ENCODE data around the gene TRMT61B. TPM values are rescaled to one million over a fixed set of nuclear protein-coding genes. Genes with fewer than 3 reads are reported as not detected.

TRMT61B gene
- total RNA-seq (10 to 100 TPM in 1 of 2 donors, 1 to 10 TPM in 1; 8.1 to 14.7 TPM), polyA plus RNA-seq (10 to 100 TPM; 14.1 to 15.9 TPM)
- long read RNA-seq, donor 1, transcript TRMT61B-201 (7 exons, 1,836 nt): major isoform, 28 of 38 reads
- long read RNA-seq, donor 1, partial matches to known transcripts: 0 of 38 reads
- long read RNA-seq, donor 1, other reads (novel, unspliced or antisense): 10 of 38 reads
- long read RNA-seq, donor 2, transcript TRMT61B-201 (7 exons, 1,836 nt): major isoform, 9 of 17 reads
- long read RNA-seq, donor 2, partial matches to known transcripts: 2 of 17 reads
- long read RNA-seq, donor 2, other reads (novel, unspliced or antisense): 6 of 17 reads

DNA sequence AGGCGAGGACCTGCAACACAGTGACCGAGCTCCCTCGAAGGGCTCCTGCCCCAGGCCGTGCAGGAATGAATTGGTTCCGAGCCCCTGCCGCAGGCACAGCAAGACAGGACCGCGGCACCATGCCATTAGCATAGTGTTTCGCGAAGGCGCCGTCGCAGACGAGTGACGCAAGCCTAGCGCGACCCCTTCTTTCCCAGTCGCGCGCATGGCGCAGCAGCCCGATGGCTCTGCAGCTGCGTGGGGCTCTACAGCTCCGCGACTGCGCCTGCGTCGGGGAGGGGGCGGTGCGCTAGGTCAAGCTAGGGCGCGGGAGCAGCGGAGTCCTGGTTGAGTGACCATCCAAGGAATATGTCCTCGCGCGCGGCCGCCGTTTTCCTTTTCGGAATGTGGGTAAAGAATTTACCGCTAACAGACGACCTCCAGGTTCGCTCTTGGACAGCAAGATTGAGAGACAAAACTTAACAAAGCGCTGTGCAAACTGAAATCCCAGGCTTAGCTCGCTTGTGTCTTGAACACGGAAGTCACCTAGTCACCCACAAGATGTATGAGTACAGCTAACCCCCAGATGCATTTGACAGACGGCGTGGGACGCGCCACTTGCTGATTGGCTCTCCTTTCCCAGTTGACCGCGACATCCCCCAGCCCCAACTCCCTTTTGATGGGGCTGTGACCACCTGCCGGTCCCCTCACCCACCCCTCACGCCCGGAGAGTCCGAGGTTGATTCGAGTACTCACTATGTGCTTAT is at the start of gene TRMT61B:
TSS of gene TRMT61B (minus strand) at position 164 of the 746 bp plus-strand sequence. CDS start at position 132, 32 bp downstream.
- Histone ChIP-seq H3K27me3 (ENCODE audit: control insufficient read depth in 1 of 2, insufficient read depth in 2 of 2, low read length in 1 of 2) (no peaks in the 10 kb centered on the region), H3K4me1 (ENCODE audit: control insufficient read depth in 1 of 2, insufficient read depth in 2 of 2, low read length in 2 of 2) (peaks cover 0 to 7% of the 10 kb centered on the region in 2 donors), H3K9me3 (ENCODE audit: control insufficient read depth, low read length) (no peaks in the 10 kb centered on the region), H3K36me3 (ENCODE audit: control insufficient read depth in 1 of 2, insufficient read depth in 2 of 2, low read length in 1 of 2) (no peaks in the 10 kb centered on the region), H3K4me3 (ENCODE audit: low read length in 2 of 2) (peak within 1 kb of the TSS; percentile 56 to 96), H3K27ac (ENCODE audit: low read depth in 1 of 2, low read length in 2 of 2) (peak within 1 kb of the TSS; percentile 23 to 77)
- DNase-seq (peak; percentile 98 to 99), ATAC-seq (ENCODE audit: low FRiP score) (peak; percentile 99)
- intact Hi-C loops (cut with DNase I): no loop called here
- WGBS, 2 donors: 0% methylated on average over 55 to 57 of the region's 57 CpGs

DNA sequence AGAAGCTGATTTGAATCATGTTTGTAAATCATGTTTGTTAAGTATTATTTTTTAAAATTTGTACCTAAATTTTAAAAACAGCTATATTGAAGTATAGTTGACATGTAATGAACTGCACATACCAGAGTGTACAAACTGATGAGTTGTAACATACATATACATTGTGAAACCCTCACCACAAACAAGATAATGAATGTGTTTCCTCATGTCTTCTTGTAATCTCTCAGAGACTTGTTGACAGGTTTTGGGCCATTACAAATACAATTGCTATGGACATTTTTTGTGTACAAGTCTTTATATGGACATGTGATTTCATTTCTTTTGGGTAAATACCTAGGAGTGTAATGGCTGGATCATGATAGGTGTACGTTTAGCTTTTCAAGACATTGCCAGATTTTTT is 45.8 kb upstream of the TRMT61B start:
- no peaks in the 10 kb centered on the region for H3K9me3 ChIP-seq (ENCODE audit: control insufficient read depth, low read length)
- peaks cover 2 to 8% of the 10 kb centered on the region in 2 donors for H3K36me3 ChIP-seq (ENCODE audit: control insufficient read depth in 1 of 2, insufficient read depth in 2 of 2, low read length in 1 of 2)
- DNase-seq: no peak
- intact Hi-C loops (cut with DNase I): no loop called here
- 77% methylated on average over 1 of the region's 1 CpG for WGBS, 2 donors
- H3K27ac ChIP-seq (ENCODE audit: low read depth in 1 of 2, low read length in 2 of 2): no peak overlapping the region
- no peaks in the 10 kb centered on the region for H3K4me1 ChIP-seq (ENCODE audit: control insufficient read depth in 1 of 2, insufficient read depth in 2 of 2, low read length in 2 of 2)
- no peak for ATAC-seq (ENCODE audit: low FRiP score)
- no peak overlapping the region for H3K4me3 ChIP-seq (ENCODE audit: low read length in 2 of 2)
- H3K27me3 ChIP-seq (ENCODE audit: control insufficient read depth in 1 of 2, insufficient read depth in 2 of 2, low read length in 1 of 2): no peaks in the 10 kb centered on the region

- ATAC-seq (ENCODE audit: low FRiP score) (no peak), DNase-seq (no peak)
- no peak overlapping the region for H3K4me3 ChIP-seq (ENCODE audit: low read length in 2 of 2)
- no peaks in the 10 kb centered on the region for H3K27me3 ChIP-seq (ENCODE audit: control insufficient read depth in 1 of 2, insufficient read depth in 2 of 2, low read length in 1 of 2)
- H3K27ac ChIP-seq (ENCODE audit: low read depth in 1 of 2, low read length in 2 of 2): no peak overlapping the region
- no peaks in the 10 kb centered on the region for H3K4me1 ChIP-seq (ENCODE audit: control insufficient read depth in 1 of 2, insufficient read depth in 2 of 2, low read length in 2 of 2)
- peaks cover 3 to 12% of the 10 kb centered on the region in 2 donors for H3K36me3 ChIP-seq (ENCODE audit: control insufficient read depth in 1 of 2, insufficient read depth in 2 of 2, low read length in 1 of 2)
- 83 to 85% methylated on average over 6 of the region's 6 CpGs for WGBS, 2 donors
- no peaks in the 10 kb centered on the region for H3K9me3 ChIP-seq (ENCODE audit: control insufficient read depth, low read length)
- intact Hi-C loops (cut with DNase I): no loop called here
These were observed 39.7 kb upstream of the TRMT61B start for GRCh38 chr2:28909655-28910353.

DNA sequence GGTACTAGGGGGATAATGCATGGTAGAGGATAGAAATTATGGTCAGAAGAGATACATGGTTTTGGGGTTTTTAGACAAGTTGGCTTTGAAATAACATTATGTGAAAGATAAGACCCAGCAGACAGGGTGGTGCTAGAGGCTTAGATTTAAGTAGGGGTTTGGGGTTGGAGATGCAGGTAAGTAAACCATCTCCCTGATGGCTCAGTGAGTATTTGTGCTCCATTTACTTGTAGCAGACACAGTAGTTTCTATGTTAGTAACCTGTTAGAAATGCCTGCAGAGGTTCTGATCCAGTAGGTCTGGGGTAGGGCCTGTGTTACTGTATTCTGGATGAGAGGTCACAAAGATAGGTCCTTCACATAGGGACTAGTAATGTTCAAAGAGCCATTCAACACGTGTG is 38.1 kb upstream of the TRMT61B start:
- intact Hi-C loops (cut with DNase I): no loop called here
- no peaks in the 10 kb centered on the region for H3K4me1 ChIP-seq (ENCODE audit: control insufficient read depth in 1 of 2, insufficient read depth in 2 of 2, low read length in 2 of 2)
- no peaks in the 10 kb centered on the region for H3K9me3 ChIP-seq (ENCODE audit: control insufficient read depth, low read length)
- ATAC-seq (ENCODE audit: low FRiP score): no peak
- no peaks in the 10 kb centered on the region for H3K27me3 ChIP-seq (ENCODE audit: control insufficient read depth in 1 of 2, insufficient read depth in 2 of 2, low read length in 1 of 2)
- no peak for DNase-seq
- H3K27ac ChIP-seq (ENCODE audit: low read depth in 1 of 2, low read length in 2 of 2): no peak overlapping the region
- H3K36me3 ChIP-seq (ENCODE audit: control insufficient read depth in 1 of 2, insufficient read depth in 2 of 2, low read length in 1 of 2): peaks cover 3 to 9% of the 10 kb centered on the region in 2 donors
- no peak overlapping the region for H3K4me3 ChIP-seq (ENCODE audit: low read length in 2 of 2)
- 0 to 39% methylated on average over 1 of the region's 1 CpG for WGBS, 2 donors

GRCh38 chr2:28906821-28907220 is 36.7 kb upstream of the TRMT61B start:
- DNase-seq: no peak
- WGBS, 2 donors: 96 to 100% methylated on average over 2 of the region's 2 CpGs
- H3K4me3 ChIP-seq (ENCODE audit: low read length in 2 of 2): no peak overlapping the region
- peaks cover 4 to 8% of the 10 kb centered on the region in 2 donors for H3K36me3 ChIP-seq (ENCODE audit: control insufficient read depth in 1 of 2, insufficient read depth in 2 of 2, low read length in 1 of 2)
- H3K4me1 ChIP-seq (ENCODE audit: control insufficient read depth in 1 of 2, insufficient read depth in 2 of 2, low read length in 2 of 2): no peaks in the 10 kb centered on the region
- no peaks in the 10 kb centered on the region for H3K27me3 ChIP-seq (ENCODE audit: control insufficient read depth in 1 of 2, insufficient read depth in 2 of 2, low read length in 1 of 2)
- ATAC-seq (ENCODE audit: low FRiP score): no peak
- intact Hi-C loops (cut with DNase I): no loop called here
- no peaks in the 10 kb centered on the region for H3K9me3 ChIP-seq (ENCODE audit: control insufficient read depth, low read length)
- H3K27ac ChIP-seq (ENCODE audit: low read depth in 1 of 2, low read length in 2 of 2): no peak overlapping the region

- Histone ChIP-seq H3K4me1 (ENCODE audit: control insufficient read depth in 1 of 2, insufficient read depth in 2 of 2, low read length in 2 of 2) (no peaks in the 10 kb centered on the region), H3K27ac (ENCODE audit: low read depth in 1 of 2, low read length in 2 of 2) (no peak overlapping the region), H3K36me3 (ENCODE audit: control insufficient read depth in 1 of 2, insufficient read depth in 2 of 2, low read length in 1 of 2) (peaks cover 4 to 8% of the 10 kb centered on the region in 2 donors), H3K9me3 (ENCODE audit: control insufficient read depth, low read length) (no peaks in the 10 kb centered on the region), H3K4me3 (ENCODE audit: low read length in 2 of 2) (no peak overlapping the region), H3K27me3 (ENCODE audit: control insufficient read depth in 1 of 2, insufficient read depth in 2 of 2, low read length in 1 of 2) (no peaks in the 10 kb centered on the region)
- WGBS, 2 donors: 90 to 94% methylated on average over 4 of the region's 4 CpGs
- DNase-seq: no peak
- ATAC-seq (ENCODE audit: low FRiP score): no peak
- intact Hi-C loops (cut with DNase I): no loop called here
These were observed 36.3 kb upstream of the TRMT61B start for GRCh38 chr2:28906376-28906775.

- Histone ChIP-seq H3K9me3 (ENCODE audit: control insufficient read depth, low read length) (no peaks in the 10 kb centered on the region), H3K36me3 (ENCODE audit: control insufficient read depth in 1 of 2, insufficient read depth in 2 of 2, low read length in 1 of 2) (peaks cover 4 to 8% of the 10 kb centered on the region in 2 donors), H3K4me1 (ENCODE audit: control insufficient read depth in 1 of 2, insufficient read depth in 2 of 2, low read length in 2 of 2) (no peaks in the 10 kb centered on the region), H3K27me3 (ENCODE audit: control insufficient read depth in 1 of 2, insufficient read depth in 2 of 2, low read length in 1 of 2) (no peaks in the 10 kb centered on the region), H3K27ac (ENCODE audit: low read depth in 1 of 2, low read length in 2 of 2) (no peak overlapping the region), H3K4me3 (ENCODE audit: low read length in 2 of 2) (no peak overlapping the region)
- 96 to 98% methylated on average over 3 of the region's 3 CpGs for WGBS, 2 donors
- intact Hi-C loops (cut with DNase I): no loop called here
- DNase-seq (no peak), ATAC-seq (ENCODE audit: low FRiP score) (no peak)
These were observed 35.4 kb upstream of the TRMT61B start for GRCh38 chr2:28905533-28905932.

DNA sequence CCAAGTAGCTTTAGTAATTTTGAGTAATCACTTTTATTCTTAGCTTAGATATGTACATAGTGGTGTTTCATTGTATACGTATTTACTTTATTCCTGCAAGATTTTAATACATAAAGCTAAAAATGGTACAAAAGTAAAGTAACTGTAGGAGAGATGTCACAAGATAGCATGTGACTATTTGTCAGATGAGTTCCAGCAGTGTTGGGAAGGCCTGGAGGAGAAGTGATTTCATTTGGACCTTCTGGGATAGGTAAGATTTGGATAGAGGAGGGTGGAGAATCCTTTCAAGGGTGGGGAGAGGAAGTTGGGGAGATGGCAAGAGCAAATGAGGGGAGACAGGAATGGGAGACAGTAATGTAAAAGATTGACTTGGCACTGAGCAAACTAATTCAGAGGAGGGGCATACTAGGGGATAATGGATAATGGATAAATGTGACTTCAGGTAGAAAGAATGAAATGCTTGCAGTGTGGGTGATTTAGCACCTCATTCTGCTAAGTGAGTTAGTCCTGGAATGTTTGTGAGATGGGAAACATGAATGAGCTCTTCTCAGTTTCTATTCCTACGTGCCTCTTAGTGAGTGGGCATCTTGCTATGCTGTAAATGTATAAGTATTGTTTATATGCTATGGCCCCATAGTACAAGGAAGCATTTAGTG is 34.8 kb upstream of the TRMT61B start:
- H3K9me3 ChIP-seq (ENCODE audit: control insufficient read depth, low read length): no peaks in the 10 kb centered on the region
- DNase-seq (no peak), ATAC-seq (ENCODE audit: low FRiP score) (no peak)
- intact Hi-C loops (cut with DNase I): no loop called here
- H3K27ac ChIP-seq (ENCODE audit: low read depth in 1 of 2, low read length in 2 of 2): no peak overlapping the region
- H3K4me3 ChIP-seq (ENCODE audit: low read length in 2 of 2): no peak overlapping the region
- 88 to 91% methylated on average over 2 of the region's 2 CpGs for WGBS, 2 donors
- H3K27me3 ChIP-seq (ENCODE audit: control insufficient read depth in 1 of 2, insufficient read depth in 2 of 2, low read length in 1 of 2): no peaks in the 10 kb centered on the region
- no peaks in the 10 kb centered on the region for H3K4me1 ChIP-seq (ENCODE audit: control insufficient read depth in 1 of 2, insufficient read depth in 2 of 2, low read length in 2 of 2)
- H3K36me3 ChIP-seq (ENCODE audit: control insufficient read depth in 1 of 2, insufficient read depth in 2 of 2, low read length in 1 of 2): peaks cover 4 to 8% of the 10 kb centered on the region in 2 donors
